Peyer's patch (tissue), 4 donors: ENCODE results near the gene PLB1. TPM values are rescaled to one million over a fixed set of nuclear protein-coding genes. Genes with fewer than 3 reads are reported as not detected.

ENCODE experiments used
- DNase-seq, 3 donors: peaks; one replicate each; pipeline ENCODE4 v3.0.0-alpha.2; 2017 to 2019
- H3K27ac ChIP-seq, 4 donors: fragments of 200-600 bp; sonication (generic); one replicate each; pipeline ENCODE4 v1.5.1; 2016 to 2019
- H3K27me3 ChIP-seq, 2 donors: fragments of 200-600 bp; sonication (generic); one replicate each; pipeline ENCODE4 v1.5.1; 2019
- H3K36me3 ChIP-seq, 3 donors: fragments of 200-600 bp; sonication (generic); one replicate each; pipeline ENCODE4 v1.5.1; 2016 to 2019
- H3K4me1 ChIP-seq, 4 donors: fragments of 200-600 bp; sonication (generic); one replicate each; pipeline ENCODE4 v1.5.1; 2016 to 2019
- H3K4me3 ChIP-seq, 4 donors: fragments of 200-600 bp; sonication (generic); 1 replicate in 3 of 4; 2 replicates in 1 of 4; pipeline ENCODE4 v1.5.1; 2016 to 2019; ENCODE audit warnings: mild to moderate bottlenecking in 1 of 4
- H3K9me3 ChIP-seq, 4 donors: fragments of 200-600 bp; sonication (generic); one replicate each; pipeline ENCODE4 v1.5.1; 2016 to 2019; ENCODE audit warnings: mild to moderate bottlenecking in 1 of 4
- CTCF ChIP-seq, 6 experiments: fragments of 450-650 bp in 4 of 6; fragments of 200-600 bp in 2 of 6; sonication (generic) in 1 of 6; IDR thresholded peaks; one replicate each; pipeline ENCODE4 v1.5.1; 2017 to 2019; ENCODE audit warnings: antibody characterized with exemption in 6 of 6, mild to moderate bottlenecking in 3 of 6, moderate library complexity in 1 of 6
- POLR2A ChIP-seq, 2 donors: fragments of 450-650 bp; IDR thresholded peaks; one replicate each; pipeline ENCODE4 v1.5.1; 2017; ENCODE audit warnings: antibody characterized with exemption in 2 of 2, mild to moderate bottlenecking in 2 of 2, moderate library complexity in 2 of 2
- total RNA-seq, 4 donors: library from RNA; depleted of rRNA; stranded (reverse); fragments of >200 nt; gene quantifications; one replicate each; pipeline ENCODE4 v1.1.0, GENCODE V29; 2016

Gene PLB1
- total RNA-seq, 4 donors from 2014 or later, result 9.1 to 345 (median 146) TPM

- H3K36me3 ChIP-seq, result no peaks in the 10 kb centered on the region
- DNase-seq, result no peak
- H3K27ac ChIP-seq, result no peak overlapping the region
- H3K4me3 ChIP-seq, result no peak overlapping the region
- H3K4me1 ChIP-seq, result peaks cover 2 to 18% (median 12%) of the 10 kb centered on the region in 4 donors
- H3K9me3 ChIP-seq, result no peaks in the 10 kb centered on the region
- TF ChIP-seq CTCF (IDR thresholded peaks at IDR 0.05) (no peak), POLR2A (IDR thresholded peaks at IDR 0.05) (no peak)
- H3K27me3 ChIP-seq, result no peaks in the 10 kb centered on the region
These were observed 134.1 kb downstream of the PLB1 start for GRCh38 chr2:28629910-28630309.

GRCh38 chr2:28630341-28630740 lies 134.5 kb downstream of the PLB1 start:
- TF ChIP-seq CTCF (IDR thresholded peaks at IDR 0.05), result no peak
- TF ChIP-seq POLR2A (IDR thresholded peaks at IDR 0.05), result no peak
- Histone ChIP-seq H3K27ac (no peak overlapping the region), H3K4me3 (no peak overlapping the region), H3K36me3 (no peaks in the 10 kb centered on the region), H3K27me3 (no peaks in the 10 kb centered on the region), H3K4me1 (peaks cover 0 to 14% (median 8%) of the 10 kb centered on the region in 4 donors), H3K9me3 (no peaks in the 10 kb centered on the region)
- no peak for DNase-seq

GRCh38 chr2:28631514-28632206 lies 135.8 kb downstream of the PLB1 start:
- H3K9me3 ChIP-seq, result no peaks in the 10 kb centered on the region
- H3K36me3 ChIP-seq, result no peaks in the 10 kb centered on the region
- H3K4me1 ChIP-seq, result peaks cover 0 to 13% (median under 1%) of the 10 kb centered on the region in 4 donors
- peak overlapping the region in 1 of 4 donors; percentile 19 for H3K27ac ChIP-seq
- TF ChIP-seq POLR2A (IDR thresholded peaks at IDR 0.05), result no peak
- no peak for TF ChIP-seq CTCF (IDR thresholded peaks at IDR 0.05)
- DNase-seq, result no peak
- no peak overlapping the region for H3K4me3 ChIP-seq
- H3K27me3 ChIP-seq, result no peaks in the 10 kb centered on the region

- no peak overlapping the region for H3K27ac ChIP-seq
- no peak for DNase-seq
- peaks cover 0 to 17% (median 0%) of the 10 kb centered on the region in 4 donors for H3K4me1 ChIP-seq
- TF ChIP-seq CTCF (IDR thresholded peaks at IDR 0.05) (no peak), POLR2A (IDR thresholded peaks at IDR 0.05) (no peak)
- no peaks in the 10 kb centered on the region for H3K9me3 ChIP-seq
- H3K4me3 ChIP-seq, result no peak overlapping the region
- H3K36me3 ChIP-seq, result no peaks in the 10 kb centered on the region
- H3K27me3 ChIP-seq, result no peaks in the 10 kb centered on the region
These were observed 136.9 kb downstream of the PLB1 start for GRCh38 chr2:28632791-28633190.

- H3K27me3 ChIP-seq, result no peaks in the 10 kb centered on the region
- peak overlapping the region in 1 of 4 donors; percentile 75 for H3K27ac ChIP-seq
- peaks cover 0 to 19% (median 0%) of the 10 kb centered on the region in 4 donors for H3K4me1 ChIP-seq
- DNase-seq, result no peak
- H3K36me3 ChIP-seq, result no peaks in the 10 kb centered on the region
- H3K4me3 ChIP-seq, result no peak overlapping the region
- TF ChIP-seq CTCF (IDR thresholded peaks at IDR 0.05) (no peak), POLR2A (IDR thresholded peaks at IDR 0.05) (no peak)
- H3K9me3 ChIP-seq, result no peaks in the 10 kb centered on the region
These were observed 137.3 kb downstream of the PLB1 start for GRCh38 chr2:28633204-28633603.
